Measurements from ENCODE around the gene MCCD1.

The MCCD1 gene

DNA sequence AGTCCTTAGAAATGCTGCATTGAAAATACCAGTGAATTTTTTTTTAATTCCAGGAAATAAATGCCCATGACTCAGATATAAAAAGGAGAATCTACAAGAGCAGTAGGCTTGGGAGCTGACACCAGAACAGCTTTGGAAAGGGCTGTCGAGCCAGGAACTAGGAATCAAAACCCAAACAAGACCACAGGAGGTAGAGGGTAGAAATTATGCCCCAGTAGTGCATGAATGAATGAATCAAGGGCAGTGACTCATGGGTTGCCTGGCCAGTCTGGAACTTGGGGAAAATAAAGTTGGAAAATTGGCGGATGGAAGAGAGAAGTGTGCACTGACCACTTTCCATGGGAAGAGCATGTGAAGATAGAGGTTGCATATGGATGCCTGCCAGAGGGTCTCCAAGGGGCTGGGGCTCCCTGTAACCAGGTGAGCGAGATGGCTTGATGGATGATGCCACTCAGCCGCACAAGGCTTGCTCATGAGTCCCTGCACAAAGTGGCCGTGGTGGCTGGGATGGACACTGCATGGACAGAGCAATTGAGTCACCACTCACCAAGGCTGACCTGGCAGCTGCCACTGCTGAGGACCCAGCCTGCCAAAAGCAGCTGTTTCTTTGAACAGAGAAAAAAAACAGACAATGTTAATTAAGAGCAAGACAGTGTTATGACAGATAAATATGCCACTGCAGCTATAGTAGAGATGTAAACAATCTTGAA lies 15.2 kb upstream of the MCCD1 start:
- no peak for DNase-seq

DNA sequence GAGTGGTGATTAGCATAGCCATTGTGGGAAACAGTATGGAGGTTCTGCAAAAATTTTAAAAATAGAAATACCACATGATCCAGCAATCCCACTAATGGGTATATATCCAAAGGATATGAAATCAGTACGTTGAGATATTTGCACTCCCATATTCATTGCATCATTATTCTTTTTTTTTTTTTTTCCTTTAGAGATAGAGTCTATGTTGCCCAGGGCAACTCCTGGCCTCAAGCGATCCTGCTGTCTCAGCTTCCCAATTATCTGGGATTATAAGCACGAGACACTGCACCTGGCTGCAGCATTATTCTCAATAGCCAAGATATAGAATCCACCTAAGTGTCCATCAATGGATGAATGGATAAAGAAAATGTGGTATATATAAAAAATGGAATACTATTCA lies 6.9 kb upstream of the MCCD1 start:
- DNase-seq: no peak

DNA sequence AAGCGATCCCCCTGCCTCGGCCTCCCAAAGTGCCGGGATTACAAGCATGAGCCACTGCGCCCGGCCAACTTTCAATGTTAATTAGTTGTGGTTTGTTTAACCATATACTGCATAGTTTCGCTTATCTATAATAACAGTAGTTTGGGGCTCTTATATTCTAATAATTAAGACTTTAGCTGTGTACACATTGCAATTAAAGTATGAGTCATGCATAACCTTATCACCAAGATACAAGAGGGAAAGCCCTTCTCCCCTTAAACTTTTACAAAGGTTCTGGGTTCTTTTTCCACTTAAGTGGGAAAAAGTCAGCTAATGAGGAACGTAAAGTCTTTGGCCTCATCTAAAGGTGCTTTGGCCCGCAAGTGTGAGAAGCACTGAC lies 3.2 kb upstream of the MCCD1 start:
- no peak for DNase-seq

DNA sequence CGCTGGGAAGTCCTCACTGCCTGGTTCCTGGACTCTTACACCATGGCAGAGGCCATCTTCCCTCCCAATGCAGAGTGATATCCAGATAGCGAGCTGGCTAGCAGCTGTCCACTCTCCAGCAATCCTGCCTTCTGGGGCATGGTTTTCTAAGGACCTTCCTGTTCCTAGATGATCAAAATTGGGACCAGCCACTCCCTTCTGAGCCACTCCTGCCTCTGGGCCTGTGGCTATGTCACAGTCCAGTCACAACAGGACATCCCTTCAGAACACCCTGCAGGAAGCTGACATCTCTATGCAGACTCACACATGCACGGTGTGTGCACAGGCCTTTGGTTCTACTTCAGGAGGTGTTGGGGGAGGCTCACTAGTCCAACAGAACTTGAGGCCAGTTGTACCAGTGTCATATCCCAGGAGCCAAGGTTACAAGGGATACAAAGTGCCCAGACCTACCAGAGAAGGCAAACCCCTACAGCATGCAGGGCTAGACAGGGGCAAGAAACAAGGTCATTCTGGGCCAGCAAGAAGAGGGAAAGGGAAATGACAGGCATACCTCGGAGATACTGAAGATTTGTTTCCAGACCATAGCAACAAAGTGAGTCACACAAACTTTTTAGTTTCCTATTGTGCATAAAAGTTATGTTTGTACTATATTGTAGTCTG lies 2.7 kb upstream of the MCCD1 start:
- DNase-seq: no peak

DNA sequence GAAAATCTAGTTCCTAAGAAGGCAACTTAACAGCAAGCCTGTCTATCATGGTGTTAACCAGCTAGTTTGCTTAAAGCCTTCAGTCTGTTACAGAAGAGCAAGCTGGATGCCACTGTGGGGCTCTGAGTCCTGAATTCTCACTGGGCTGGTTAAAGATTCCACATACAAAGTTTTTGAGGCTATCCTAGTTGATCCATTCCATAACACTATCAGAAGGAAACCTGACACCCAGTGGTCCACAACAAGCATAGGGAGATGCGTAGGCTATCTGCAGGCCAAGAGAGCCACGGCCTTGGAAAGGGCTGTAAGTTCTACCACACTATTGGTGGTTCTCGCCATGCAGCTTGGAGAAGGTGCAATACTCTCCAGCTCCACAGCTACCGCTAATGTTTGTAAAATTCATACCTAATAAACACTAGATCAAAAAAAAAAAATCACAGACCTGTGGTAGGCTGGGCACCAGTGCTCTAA lies 420 bp upstream of the MCCD1 start:
- DNase-seq: no peak

DNA sequence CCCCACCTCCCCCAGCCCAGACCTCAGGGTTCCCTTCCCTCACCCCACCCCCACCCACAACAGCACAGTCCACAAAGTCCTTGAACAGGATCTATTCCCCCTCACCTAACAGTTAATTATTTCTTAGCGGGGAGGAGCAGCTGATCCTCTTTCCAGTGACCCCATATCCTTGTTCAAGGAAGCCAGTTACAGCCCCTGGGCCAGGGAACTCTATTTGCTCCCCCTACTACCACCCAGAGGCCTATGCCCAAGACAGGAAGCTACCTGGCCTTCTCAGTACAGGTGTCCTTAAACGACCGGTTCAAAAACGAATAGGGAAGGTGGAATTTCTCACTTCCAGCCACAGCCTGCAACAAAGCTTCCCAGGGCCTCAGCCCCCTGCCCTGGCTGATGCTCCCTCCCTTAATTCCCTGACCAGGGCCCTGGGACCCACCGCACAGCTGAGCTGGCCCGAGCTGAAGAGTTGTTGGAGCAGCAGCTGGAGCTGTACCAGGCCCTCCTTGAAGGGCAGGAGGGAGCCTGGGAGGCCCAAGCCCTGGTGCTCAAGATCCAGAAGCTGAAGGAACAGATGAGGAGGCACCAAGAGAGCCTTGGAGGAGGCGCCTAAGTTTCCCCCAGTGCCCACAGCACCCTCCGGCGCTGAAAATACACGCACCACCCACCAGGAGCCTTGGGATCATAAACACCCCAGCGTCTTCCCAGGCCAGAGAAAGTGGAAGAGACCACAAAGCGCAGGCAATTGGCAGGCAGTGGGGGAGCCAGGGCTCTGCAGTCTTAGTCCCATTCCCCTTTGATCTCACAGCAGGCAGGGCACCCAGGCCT lies 778 bp downstream of the MCCD1 start:
- DNase-seq: no peak

DNA sequence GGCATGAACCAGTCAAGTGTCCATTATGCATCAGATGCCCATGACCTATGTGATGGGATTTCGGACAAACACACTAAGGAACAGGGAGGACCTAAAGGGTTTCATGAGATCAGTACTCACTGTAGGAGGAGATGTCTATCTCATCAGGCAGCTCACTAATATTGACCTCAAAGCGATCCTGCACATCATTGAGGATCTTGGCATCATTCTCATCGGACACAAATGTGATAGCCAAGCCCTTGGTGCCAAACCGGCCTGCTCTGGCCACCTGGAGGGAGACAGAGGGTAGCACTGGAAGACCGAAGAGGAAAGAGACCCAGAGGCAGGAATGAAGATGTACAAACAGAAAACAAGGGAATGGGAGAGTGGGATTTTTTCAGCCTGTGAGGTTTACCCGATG lies 1.9 kb downstream of the MCCD1 start:
- no peak for DNase-seq

DNA sequence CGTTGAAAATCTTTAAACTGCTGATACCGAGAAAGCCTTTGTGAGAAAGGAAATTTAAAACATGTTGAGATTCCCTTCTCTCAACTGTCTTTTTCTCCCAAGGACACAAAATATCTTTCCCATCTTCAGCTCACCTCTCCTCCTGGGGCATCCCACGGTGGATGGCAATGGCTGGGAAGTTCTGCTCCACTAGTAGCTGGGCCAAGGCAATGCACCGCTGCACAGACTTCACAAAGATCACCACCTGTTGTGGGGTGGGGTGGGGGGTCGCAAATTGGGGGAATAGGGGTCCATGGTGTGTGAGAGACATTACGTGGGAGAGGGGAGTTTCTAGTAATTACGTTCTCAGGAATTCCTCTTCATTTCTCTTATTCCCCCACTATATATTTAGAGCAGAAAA lies 2.4 kb downstream of the MCCD1 start:
- no peak for DNase-seq

DNA sequence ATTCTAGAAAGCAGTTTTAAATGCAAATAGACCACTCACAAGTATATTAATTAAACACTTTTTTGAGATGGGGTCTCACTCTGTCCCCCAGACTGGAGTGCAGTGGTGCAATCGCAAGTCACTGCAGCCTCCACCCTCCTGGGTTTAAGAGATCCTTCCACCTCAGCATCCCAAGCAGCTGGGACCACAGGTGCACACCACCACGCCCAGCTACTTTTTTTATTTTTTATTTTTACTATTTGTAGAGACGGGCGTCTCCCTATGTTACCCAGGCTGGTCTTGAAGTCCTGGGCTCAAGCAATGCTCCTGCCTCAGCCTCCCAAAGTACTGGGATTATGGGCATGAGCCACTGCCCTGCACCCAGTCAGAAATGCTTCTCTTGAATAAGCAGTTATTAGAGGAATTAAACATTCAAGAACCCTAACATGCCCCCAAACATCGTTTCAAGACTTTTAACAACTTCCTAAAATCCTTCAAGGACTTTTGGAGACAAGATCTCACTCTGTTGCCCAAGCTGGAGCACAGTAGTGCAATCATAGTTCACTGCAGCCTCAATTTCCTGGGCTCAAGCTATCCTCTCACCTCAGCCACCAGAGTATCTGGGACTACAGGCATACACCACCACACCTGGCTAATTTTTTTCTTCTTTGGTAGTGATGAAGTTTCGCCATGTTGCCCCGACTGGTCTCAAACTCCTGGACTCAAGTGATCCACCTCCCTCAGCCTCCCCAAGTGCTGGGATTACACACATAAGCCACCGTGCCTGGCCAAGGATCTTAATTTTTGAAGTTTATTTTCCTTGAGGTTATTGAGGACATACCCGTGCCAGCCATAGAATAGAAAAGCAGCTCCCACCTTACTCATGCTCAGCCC lies 3.2 kb downstream of the MCCD1 start:
- DNase-seq: no peak

DNA sequence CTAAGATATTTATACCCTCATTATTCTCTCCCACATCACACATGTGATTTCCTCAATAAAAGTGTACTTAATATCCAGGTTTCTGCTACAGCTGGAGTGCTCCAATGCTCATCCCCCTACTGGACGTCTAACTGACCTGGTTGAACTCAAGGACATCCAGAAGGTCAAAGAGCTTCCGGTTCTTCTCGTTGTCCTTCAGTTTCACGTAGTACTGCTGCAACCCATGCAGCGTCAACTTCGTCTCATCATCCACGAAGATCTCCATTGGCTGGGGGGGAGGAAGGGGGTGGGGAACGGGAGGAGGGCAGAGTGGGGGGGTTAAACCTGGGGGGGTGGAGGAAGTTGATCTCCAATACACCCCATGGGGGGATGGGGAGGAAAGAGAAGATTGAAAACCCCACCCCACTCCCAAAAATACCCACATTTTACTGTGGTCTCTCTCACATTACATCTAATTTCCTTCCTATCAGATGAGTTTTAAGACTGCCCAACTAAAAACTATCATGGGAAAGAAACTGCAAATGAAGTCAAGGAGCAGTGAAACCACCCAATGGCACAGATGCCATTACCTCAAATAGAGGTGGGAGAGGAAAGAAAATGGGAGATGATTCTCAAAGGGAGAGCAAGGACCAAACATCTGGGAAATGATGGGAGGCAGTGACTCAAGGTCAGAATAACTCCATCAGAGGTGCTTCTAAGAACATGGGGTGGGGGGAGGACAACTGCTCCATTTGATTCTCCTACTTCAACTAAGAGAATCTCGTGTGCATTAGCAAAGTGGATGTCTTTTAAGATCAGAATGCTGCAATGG lies 4.1 kb downstream of the MCCD1 start:
- DNase-seq: no peak

DNA sequence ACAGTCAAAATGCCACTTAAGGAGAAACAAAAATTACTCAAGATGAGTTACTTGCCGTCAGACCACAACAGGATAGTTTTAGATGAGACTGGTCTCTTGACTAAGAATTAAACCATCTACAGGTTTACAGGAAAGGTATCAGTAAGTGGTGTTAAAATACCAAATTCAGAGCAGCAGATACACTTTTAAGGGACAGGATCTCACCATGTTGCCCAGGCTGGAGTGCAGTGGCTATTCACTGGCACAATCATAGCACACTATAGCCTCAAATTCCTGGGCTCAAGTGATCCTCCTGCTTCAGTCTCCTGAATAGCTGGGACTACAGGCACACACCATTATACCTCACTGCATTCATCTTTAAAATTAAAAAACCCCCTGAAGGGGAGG lies 4.7 kb downstream of the MCCD1 start:
- no peak for DNase-seq

DNA sequence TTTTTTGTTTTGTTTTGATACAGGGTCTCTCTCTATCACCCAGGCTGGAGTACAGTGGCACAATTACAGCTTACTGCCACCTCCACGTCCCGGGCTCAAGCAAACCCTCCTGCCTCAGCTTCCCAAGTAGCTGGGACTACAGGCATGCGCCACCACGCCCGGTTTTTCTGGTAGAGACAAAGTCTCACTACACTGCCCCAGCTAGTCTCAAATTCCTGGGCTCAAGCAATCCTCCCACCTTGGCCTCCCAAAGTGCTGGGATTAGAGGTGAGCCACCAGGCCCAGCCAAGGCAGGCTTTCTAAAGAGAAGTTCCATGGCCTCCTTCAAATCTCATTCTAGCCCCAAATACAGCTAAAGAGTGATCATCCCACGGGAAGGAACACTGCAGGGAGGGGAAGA lies 5.2 kb downstream of the MCCD1 start:
- no peak for DNase-seq

DNA sequence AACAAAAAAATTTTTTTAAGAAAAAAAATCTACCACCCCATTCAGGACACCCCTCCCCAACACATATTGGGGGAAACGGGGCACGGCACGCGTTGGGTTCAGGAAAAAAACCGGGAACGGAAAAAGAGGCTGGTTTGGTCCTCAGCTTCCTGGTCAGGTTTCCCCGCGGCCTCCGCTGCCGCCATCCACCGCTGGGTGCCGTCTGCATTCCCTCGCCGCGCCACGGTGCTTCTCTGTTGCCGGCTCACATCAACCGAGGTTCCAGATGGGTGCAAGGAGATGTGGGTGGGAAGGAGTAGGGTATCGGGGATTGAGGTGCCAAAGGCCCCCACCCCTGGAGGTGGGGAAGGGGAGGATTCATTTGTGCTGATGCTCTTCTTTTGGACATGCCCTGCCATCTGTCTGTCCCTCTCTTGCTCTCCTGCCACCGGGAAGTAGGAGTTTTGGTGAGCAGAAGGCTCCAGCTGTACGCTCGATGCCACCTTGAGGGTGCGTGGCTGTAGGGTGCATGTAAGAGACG lies 5.8 kb downstream of the MCCD1 start:
- DNase-seq: no peak

DNA sequence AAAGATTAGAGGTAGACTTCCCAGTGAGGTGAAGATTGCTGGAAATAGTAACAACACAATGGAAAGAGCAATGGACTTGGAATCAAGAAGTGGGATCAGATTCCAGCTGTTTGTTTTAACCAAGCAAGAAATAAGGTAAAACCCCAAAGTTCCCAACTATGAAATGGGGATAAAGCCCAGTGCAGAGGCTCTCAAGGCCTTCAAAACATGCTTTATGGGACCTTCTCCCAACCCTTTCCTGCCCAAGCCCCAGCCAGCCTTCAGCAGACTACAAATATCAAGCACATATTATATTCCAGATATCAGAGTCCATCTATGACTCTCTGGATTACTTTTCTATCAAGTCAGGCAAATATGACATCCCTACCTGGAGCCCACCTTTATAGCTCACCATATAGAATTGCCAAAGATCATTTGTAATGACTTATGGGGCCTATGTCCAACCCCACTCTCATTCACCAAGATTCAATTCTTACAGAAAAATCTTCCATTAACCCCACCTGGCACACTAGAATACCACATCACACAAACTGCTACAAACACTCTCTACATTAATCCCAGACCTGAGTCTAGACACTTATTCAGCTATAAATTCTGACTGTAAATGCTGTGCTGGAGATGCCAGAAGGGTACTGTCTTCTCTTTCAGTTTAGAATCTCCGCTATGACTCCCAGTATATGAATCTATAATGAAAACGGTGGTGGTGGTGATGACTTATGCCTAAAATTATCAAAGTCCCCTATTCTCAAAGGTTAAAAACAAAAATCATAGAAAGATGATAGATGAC lies 7.0 kb downstream of the MCCD1 start:
- DNase-seq: no peak

DNA sequence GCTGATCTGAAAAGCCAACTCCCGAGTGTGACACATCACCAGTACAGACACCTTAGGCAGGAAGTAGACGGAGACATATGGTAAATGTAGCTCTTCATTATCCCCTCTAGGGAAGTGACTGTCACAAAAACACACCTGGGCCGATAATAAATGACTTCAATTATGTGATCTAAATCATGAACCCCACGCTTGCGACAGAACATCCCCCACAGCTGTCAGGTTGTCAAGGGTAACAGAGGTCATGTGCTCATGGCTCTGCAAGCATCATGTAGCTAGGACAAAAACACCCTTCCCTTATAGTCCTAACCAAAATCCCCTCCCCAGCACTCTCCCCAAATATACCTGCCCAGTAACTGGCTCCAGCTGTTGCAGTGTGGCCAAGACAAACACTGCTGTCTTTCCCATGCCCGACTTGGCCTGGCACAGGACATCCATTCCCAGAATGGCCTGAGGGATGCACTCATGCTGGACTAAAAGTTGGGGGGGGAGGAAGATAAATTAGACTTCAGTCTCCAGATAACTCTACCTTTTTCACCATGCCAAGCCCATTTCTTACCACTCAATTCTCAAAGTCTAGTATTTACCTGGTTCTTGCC lies 10.1 kb downstream of the MCCD1 start:
- no peak for DNase-seq

DNA sequence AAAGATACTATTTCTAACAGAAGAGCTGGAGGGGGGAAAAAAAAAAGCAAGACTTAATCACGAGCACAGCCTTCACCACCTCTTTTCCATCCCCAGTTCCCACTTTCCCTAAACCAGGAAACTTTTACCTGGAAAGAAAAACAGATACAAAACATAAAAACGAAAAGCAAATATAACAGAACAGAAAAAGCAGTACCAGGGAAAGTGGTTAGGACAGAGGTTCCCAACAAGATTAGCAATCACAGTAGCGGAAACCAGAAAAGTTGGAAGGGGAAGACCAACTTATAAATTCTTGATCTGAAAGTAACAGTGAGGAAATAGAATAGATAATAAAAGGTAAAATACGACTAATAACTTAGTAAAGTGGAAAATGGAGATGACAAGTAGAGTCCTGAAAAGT lies 11.9 kb downstream of the MCCD1 start:
- DNase-seq: no peak

DNA sequence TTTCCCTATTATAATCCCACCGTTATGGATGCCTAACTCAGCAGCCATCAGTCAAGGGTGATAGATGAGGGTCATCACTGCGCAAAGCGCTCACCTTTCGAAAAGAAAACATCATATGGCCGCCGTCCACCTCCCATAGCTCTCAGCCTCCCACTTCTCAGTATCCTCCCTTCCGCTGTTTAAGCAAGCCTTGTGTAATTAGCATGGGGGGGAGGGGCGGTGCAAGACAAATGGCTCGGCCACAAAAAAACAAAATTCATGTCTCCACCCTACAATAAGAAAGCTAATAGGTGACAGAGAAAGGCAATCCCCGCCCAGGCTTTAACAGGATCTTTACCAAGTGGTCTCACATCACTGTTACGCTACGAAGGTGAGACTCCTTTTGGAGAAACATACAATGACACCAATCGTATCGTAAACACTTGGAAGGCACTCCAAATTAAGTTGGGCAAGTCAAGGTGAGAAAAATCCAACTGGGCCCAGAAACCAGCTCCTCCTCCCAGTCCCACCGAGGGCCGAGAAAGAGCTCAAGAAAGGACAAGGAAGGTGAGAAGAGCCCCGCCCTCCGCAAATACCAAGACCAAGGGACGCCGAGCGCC lies 12.4 kb downstream of the MCCD1 start:
- peak; percentile 56 for DNase-seq

DNA sequence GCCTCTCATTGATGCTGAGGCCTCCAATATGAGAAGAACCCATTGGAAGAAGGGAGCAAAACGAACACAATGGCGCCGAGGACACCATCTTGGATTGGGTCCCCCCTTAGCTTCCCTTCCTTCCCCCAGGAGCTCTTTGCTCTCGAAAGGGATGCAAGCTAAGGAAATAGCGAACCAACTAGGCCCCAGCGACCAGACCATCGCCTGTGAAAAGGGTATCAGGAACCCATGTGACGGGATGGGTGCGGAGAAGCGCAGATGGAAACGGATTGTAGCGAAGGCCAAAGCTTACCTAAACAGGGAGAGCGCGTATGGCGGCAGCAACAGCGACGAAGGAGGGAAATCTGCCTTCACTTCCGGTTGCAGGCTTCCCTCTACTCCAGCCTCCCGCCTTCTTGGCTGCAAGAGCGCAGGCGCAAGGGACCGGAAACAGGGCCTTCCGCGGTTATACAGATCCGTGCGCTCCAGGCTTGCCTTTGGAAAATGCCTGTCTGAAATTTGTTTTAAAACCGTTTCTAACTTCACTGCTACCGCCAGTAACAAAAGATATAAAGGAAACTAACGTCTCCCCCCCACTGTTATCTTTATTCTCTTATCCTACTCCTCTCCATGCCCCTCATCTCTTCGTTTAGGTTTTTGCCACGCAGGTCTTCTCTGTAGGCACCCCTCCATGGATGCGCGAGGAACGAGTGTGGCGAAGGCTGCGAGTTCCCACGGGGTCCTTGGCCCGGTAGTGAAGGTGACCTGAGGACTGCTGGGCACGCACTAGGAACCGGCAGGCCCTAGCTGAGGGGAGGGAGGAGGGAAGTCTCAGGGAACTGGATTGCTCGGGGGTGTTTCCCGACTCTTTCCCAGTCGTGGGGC lies 13.1 kb downstream of the MCCD1 start, which contains the start of gene DDX39B:
Gene DDX39B, minus strand, starts transcription at position 346 of the 864 bp plus-strand sequence. CDS start 1,471 bp downstream, outside the sequence.
- peak; percentile 89 to 92 for DNase-seq

DNA sequence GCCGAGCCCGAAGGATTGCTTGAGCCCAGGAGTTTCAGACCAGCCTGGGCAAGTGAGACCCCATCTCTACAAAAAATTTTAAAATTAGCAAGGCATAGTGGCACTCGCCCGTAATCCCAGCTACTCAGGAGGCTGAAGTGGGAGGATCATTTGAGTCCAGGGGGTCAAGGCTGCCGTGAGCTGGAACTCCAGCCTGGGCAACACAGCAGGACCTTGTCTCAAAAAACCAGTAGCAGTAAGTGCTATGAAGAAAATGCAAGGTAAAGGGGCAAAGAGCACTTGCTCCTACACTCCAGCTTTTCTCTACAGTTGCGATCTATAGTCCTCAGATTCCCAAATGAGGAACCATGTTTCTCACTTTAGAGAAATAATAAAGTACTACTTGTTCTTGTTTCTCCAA lies 14.9 kb downstream of the MCCD1 start:
- DNase-seq: no peak

Measured in activated CD4-positive, alpha-beta T cell treated with anti-CD3 and anti-CD28 coated beads, Interleukin-2, amount 50 U/mL, for 4 hours (primary cell).